ENCODE measurements around the gene RIN3. TPM values are rescaled to one million over a fixed set of nuclear protein-coding genes. Genes with fewer than 3 reads are reported as not detected.

Gene RIN3
- total and polyA plus RNA-seq, 2 donors (not counting 3 experiments of a cell fraction or from before 2014, with no cell fraction given), result 5.1 to 20.8 TPM

- CTCF ChIA-PET, result no interaction called here
- H3K36me3 ChIP-seq (ENCODE audit: control insufficient read depth in 2 of 2, extremely low read depth in 1 of 2, insufficient read depth in 2 of 2, low read length in 2 of 2), result no peaks in the 10 kb centered on the region
- dilution Hi-C loops (cut with MboI; ENCODE audit: extremely low pct_ligation_motif_present, low sequenced_read_pairs) (no loop called here), intact Hi-C loops (cut with micrococcal nuclease) (no loop called here)
- no peak overlapping the region for H3K9ac ChIP-seq (replicated peaks; ENCODE audit: extremely low read depth, insufficient read depth, low read length)
- POLR2A ChIA-PET, result no interaction called here
- H3K27me3 ChIP-seq (ENCODE audit: control insufficient read depth in 2 of 2, insufficient read depth in 2 of 2, low read length in 2 of 2), result no peaks in the 10 kb centered on the region
- no peak for DNase-seq (ENCODE audit: low read depth, low spot score)
- no peak overlapping the region for H3K4me2 ChIP-seq (ENCODE audit: insufficient read depth, low read length)
- TF ChIP-seq JUN (IDR thresholded peaks at IDR 0.05; ENCODE audit: borderline replicate concordance, insufficient read depth, insufficient read length, low read depth) (no peak), EZH2 (IDR thresholded peaks at IDR 0.05; ENCODE audit: borderline replicate concordance, low read depth, low read length, severe bottlenecking) (no peak), GATA2 (IDR thresholded peaks at IDR 0.05; ENCODE audit: insufficient read depth, insufficient read length, low read depth, low read length) (no peak), POLR2AphosphoS5 (IDR thresholded peaks at IDR 0.05; ENCODE audit: insufficient read depth, low read depth, low read length) (no peak), MYC (IDR thresholded peaks at IDR 0.05; ENCODE audit: low read depth, low read length) (no peak), MAX (IDR thresholded peaks at IDR 0.05; ENCODE audit: insufficient read depth, insufficient read length) (no peak), FOS (IDR thresholded peaks at IDR 0.05; ENCODE audit: borderline replicate concordance, insufficient read depth, low read length) (no peak), POLR2A (IDR thresholded peaks at IDR 0.05; ENCODE audit: low read depth, low read length) (no peak)
- TF ChIP-seq, protein P1, sequence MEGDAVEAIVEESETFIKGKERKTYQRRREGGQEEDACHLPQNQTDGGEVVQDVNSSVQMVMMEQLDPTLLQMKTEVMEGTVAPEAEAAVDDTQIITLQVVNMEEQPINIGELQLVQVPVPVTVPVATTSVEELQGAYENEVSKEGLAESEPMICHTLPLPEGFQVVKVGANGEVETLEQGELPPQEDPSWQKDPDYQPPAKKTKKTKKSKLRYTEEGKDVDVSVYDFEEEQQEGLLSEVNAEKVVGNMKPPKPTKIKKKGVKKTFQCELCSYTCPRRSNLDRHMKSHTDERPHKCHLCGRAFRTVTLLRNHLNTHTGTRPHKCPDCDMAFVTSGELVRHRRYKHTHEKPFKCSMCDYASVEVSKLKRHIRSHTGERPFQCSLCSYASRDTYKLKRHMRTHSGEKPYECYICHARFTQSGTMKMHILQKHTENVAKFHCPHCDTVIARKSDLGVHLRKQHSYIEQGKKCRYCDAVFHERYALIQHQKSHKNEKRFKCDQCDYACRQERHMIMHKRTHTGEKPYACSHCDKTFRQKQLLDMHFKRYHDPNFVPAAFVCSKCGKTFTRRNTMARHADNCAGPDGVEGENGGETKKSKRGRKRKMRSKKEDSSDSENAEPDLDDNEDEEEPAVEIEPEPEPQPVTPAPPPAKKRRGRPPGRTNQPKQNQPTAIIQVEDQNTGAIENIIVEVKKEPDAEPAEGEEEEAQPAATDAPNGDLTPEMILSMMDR (IDR thresholded peaks at IDR 0.05; ENCODE audit: extremely low read depth in 1 of 2, insufficient read depth in 1 of 2, low read depth in 1 of 2, low read length in 2 of 2), result no peak
- no TSS peak for BruUV-seq (replicated peaks)
- no peak for FAIRE-seq
- H3K79me2 ChIP-seq (ENCODE audit: control insufficient read depth, insufficient read depth, low read length), result no peaks in the 10 kb centered on the region
- H4K20me1 ChIP-seq (replicated peaks; ENCODE audit: control insufficient read depth, extremely low read depth, insufficient read depth, low read length), result no peaks in the 10 kb centered on the region
- no peaks in the 10 kb centered on the region for H3K9me3 ChIP-seq (replicated peaks; ENCODE audit: control insufficient read depth, insufficient read depth, low read length)
- no peak overlapping the region for H3K4me3 ChIP-seq (replicated peaks in 1 of 3; ENCODE audit: insufficient read depth in 1 of 3, low read depth in 1 of 3, low read length in 3 of 3)
- H3K9me1 ChIP-seq (replicated peaks; ENCODE audit: control insufficient read depth, extremely low read depth, insufficient read depth, low read length), result no peaks in the 10 kb centered on the region
- no peak overlapping the region for H2AFZ ChIP-seq (ENCODE audit: low read depth, low read length)
- H3K4me1 ChIP-seq (ENCODE audit: control insufficient read depth, extremely low read depth, insufficient read depth, low read length), result no peaks in the 10 kb centered on the region
- H3K27ac ChIP-seq (ENCODE audit: insufficient read depth, low read depth, low read length), result no peak overlapping the region
These were observed 87.6 kb downstream of the RIN3 start for GRCh38 chr14:92601131-92601710.
